Measurements from ENCODE around the gene CELF4.

The CELF4 gene

DNA sequence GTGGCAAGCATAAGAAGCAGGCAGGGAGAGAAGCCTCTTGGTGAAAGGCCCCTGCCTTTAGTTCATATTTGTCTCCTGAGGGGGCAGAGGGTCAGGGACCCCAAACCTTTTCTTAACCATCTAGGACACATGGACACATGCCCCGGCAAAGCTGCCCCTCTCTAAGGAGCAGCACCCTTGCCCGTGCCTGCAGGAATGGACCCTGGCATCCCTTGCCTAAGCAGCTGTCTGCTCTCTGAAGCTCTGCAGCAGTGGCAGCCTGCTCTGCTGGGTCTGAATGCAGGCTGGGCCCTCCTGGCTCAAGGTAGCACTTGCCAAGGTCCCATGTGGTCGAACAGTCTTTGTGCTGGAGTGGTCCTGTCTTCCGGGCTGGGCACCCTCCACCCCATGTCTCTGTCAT, 174.4 kb downstream of the CELF4 start:
- peaks cover 14% of the 10 kb centered on the region for H3K9me3 ChIP-seq (ENCODE audit: insufficient read depth, low read depth, low read length)
- H3K4me1 ChIP-seq (ENCODE audit: insufficient read depth, low read length) = peaks cover 10% of the 10 kb centered on the region; the same call in 1 of the 2 replicates
- H3K27ac ChIP-seq (ENCODE audit: low read length) = no peak overlapping the region
- H3K36me3 ChIP-seq (ENCODE audit: insufficient read depth, low read depth, low read length) = no peaks in the 10 kb centered on the region
- no peak overlapping the region for H3K9ac ChIP-seq (ENCODE audit: low read depth, low read length)
- peaks cover 50% of the 10 kb centered on the region for H3K27me3 ChIP-seq (ENCODE audit: insufficient read depth, low read length)
- no peak overlapping the region for H3K4me3 ChIP-seq (ENCODE audit: low read length)

DNA sequence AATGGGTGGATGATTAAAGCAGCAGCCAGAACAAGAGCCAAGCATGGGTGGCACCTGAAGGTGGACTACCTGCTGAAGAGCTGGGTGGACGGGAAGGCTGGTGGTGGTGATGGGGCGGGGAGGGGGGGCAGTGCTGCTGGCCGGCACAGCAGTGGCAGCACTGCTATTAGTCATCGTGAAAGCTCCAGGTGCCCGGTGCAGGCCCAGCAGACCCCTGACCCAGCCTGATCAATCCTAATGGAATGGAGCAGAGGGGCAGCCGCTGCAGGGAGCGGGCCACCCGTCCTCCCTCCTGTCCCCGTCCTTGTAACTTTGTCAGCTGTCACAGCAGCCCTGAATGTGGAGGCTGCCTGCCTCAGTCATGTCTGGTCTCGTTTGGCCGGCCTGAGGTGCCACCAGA, 174.9 kb downstream of the CELF4 start:
- Histone ChIP-seq H3K27ac (ENCODE audit: low read length) (no peak overlapping the region), H3K4me3 (ENCODE audit: low read length) (no peak overlapping the region), H3K9ac (ENCODE audit: low read depth, low read length) (no peak overlapping the region), H3K4me1 (ENCODE audit: insufficient read depth, low read length) (peaks cover 10% of the 10 kb centered on the region; the same call in 1 of the 2 replicates), H3K27me3 (ENCODE audit: insufficient read depth, low read length) (peaks cover 45% of the 10 kb centered on the region), H3K36me3 (ENCODE audit: insufficient read depth, low read depth, low read length) (no peaks in the 10 kb centered on the region), H3K9me3 (ENCODE audit: insufficient read depth, low read depth, low read length) (peaks cover 14% of the 10 kb centered on the region)

DNA sequence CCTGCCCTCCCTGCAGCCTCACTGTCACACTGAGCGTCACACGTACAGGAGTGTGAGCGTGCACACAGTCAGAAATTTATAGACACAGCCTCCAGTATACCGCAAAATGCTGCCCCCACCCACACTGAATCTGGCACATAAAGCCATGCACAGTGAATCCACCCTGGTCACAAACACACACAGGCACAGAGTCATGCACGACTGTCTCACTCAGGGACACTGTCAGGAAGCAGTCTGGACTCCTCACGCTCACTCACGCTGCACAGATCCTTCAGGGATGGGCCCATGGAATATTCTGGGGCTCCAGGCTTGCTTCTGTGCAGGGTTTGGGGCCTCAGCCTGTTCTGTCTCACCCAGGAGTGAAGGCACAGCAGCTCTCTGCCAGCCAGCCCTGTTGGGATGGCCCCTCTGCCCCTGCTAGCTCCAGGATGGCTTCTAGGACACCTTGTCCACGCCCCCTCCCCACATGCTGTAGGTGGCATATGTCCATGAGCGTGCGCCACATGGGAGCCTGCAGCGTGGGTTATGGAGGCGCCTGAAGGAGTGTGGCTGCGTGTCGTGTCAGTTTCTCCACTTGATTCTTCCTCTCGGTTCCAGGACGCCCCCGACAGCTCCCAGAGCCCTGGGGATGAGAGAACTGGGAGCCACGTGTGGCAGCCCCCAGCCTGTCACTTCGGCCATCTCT, 175.8 kb downstream of the CELF4 start:
- Histone ChIP-seq H3K4me1 (ENCODE audit: insufficient read depth, low read length) (peaks cover 10% of the 10 kb centered on the region; the same call in 1 of the 2 replicates), H3K4me3 (ENCODE audit: low read length) (no peak overlapping the region), H3K9me3 (ENCODE audit: insufficient read depth, low read depth, low read length) (peaks cover 14% of the 10 kb centered on the region), H3K27me3 (ENCODE audit: insufficient read depth, low read length) (peaks cover 37% of the 10 kb centered on the region), H3K27ac (ENCODE audit: low read length) (no peak overlapping the region), H3K9ac (ENCODE audit: low read depth, low read length) (no peak overlapping the region), H3K36me3 (ENCODE audit: insufficient read depth, low read depth, low read length) (no peaks in the 10 kb centered on the region)

- H3K27ac ChIP-seq (ENCODE audit: low read length) = no peak overlapping the region
- no peak overlapping the region for H3K4me3 ChIP-seq (ENCODE audit: low read length)
- peaks cover 14% of the 10 kb centered on the region; the same call in 1 of the 2 replicates for H3K4me1 ChIP-seq (ENCODE audit: insufficient read depth, low read length)
- H3K27me3 ChIP-seq (ENCODE audit: insufficient read depth, low read length) = peaks cover 30% of the 10 kb centered on the region
- peaks cover 14% of the 10 kb centered on the region for H3K9me3 ChIP-seq (ENCODE audit: insufficient read depth, low read depth, low read length)
- no peaks in the 10 kb centered on the region for H3K36me3 ChIP-seq (ENCODE audit: insufficient read depth, low read depth, low read length)
- no peak overlapping the region for H3K9ac ChIP-seq (ENCODE audit: low read depth, low read length)
Observed at GRCh38 chr18:37389041-37389440, 176.6 kb downstream of the CELF4 start.

- H3K4me1 ChIP-seq (ENCODE audit: insufficient read depth, low read length) = peaks cover 12% of the 10 kb centered on the region; the same call in 1 of the 2 replicates
- H3K9me3 ChIP-seq (ENCODE audit: insufficient read depth, low read depth, low read length) = peaks cover 14% of the 10 kb centered on the region
- no peak overlapping the region for H3K9ac ChIP-seq (ENCODE audit: low read depth, low read length)
- no peaks in the 10 kb centered on the region for H3K36me3 ChIP-seq (ENCODE audit: insufficient read depth, low read depth, low read length)
- no peak overlapping the region for H3K4me3 ChIP-seq (ENCODE audit: low read length)
- H3K27ac ChIP-seq (ENCODE audit: low read length) = no peak overlapping the region
- H3K27me3 ChIP-seq (ENCODE audit: insufficient read depth, low read length) = peaks cover 26% of the 10 kb centered on the region
Observed at GRCh38 chr18:37388413-37388812, 177.2 kb downstream of the CELF4 start.

GRCh38 chr18:37385846-37386778, 179.5 kb downstream of the CELF4 start:
- no peaks in the 10 kb centered on the region for H3K36me3 ChIP-seq (ENCODE audit: insufficient read depth, low read depth, low read length)
- no peak overlapping the region for H3K4me3 ChIP-seq (ENCODE audit: low read length)
- no peak overlapping the region for H3K27ac ChIP-seq (ENCODE audit: low read length)
- no peak overlapping the region for H3K9ac ChIP-seq (ENCODE audit: low read depth, low read length)
- peaks cover 3% of the 10 kb centered on the region for H3K27me3 ChIP-seq (ENCODE audit: insufficient read depth, low read length)
- peaks cover 5% of the 10 kb centered on the region; the same call in 1 of the 2 replicates for H3K4me1 ChIP-seq (ENCODE audit: insufficient read depth, low read length)
- peaks cover 14% of the 10 kb centered on the region for H3K9me3 ChIP-seq (ENCODE audit: insufficient read depth, low read depth, low read length)

DNA sequence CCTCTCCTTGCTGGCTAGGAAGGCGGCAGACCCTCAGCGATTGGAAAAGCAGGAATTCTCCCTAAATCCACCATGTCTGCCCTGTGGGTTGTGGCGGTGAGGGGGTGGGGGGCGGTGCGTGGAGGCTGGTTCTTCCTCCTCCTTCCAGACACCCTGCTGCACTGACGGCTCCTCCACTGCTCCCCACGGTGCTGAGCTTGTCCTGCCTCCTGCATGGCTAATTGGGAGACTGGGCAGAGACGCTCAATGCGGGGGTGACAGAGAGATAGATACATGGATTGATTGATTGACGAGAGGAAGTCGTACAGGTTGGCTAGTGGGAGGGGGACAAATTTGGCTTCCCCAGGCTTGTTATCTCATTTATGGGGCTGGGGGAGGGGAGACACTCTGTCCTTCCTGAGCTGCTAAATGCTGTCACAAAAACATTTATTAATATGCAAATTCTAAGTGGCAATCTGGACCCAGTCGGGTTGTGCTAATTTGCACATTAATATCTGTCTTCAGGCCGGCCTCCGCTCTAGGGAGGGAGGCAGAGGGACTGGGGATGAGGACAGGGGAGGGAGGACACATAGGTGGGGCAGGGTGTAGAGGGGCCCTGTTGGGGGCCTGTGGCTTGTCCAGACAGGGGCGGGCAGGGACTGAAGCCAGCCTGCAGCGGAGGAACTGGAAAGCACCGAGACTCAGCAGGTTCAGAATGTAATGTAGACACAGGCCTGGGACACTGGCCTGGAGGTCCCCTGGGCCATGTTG, 181.6 kb downstream of the CELF4 start:
- H3K4me1 ChIP-seq (ENCODE audit: insufficient read depth, low read length) = peaks cover 5% of the 10 kb centered on the region; the same call in 1 of the 2 replicates
- H3K4me3 ChIP-seq (ENCODE audit: low read length) = no peak overlapping the region
- no peaks in the 10 kb centered on the region; the same call in 1 of the 2 replicates for H3K27me3 ChIP-seq (ENCODE audit: insufficient read depth, low read length)
- H3K9me3 ChIP-seq (ENCODE audit: insufficient read depth, low read depth, low read length) = peaks cover under 1% of the 10 kb centered on the region; the same call in 1 of the 2 replicates
- H3K27ac ChIP-seq (ENCODE audit: low read length) = no peak overlapping the region
- H3K36me3 ChIP-seq (ENCODE audit: insufficient read depth, low read depth, low read length) = no peaks in the 10 kb centered on the region
- no peak overlapping the region for H3K9ac ChIP-seq (ENCODE audit: low read depth, low read length)

- H3K9me3 ChIP-seq (ENCODE audit: insufficient read depth, low read depth, low read length) = no peaks in the 10 kb centered on the region
- H3K27ac ChIP-seq (ENCODE audit: low read length) = no peak overlapping the region
- no peak overlapping the region for H3K9ac ChIP-seq (ENCODE audit: low read depth, low read length)
- no peaks in the 10 kb centered on the region; the same call in 1 of the 2 replicates for H3K27me3 ChIP-seq (ENCODE audit: insufficient read depth, low read length)
- H3K36me3 ChIP-seq (ENCODE audit: insufficient read depth, low read depth, low read length) = no peaks in the 10 kb centered on the region
- H3K4me1 ChIP-seq (ENCODE audit: insufficient read depth, low read length) = peaks cover 5% of the 10 kb centered on the region; the same call in 1 of the 2 replicates
- H3K4me3 ChIP-seq (ENCODE audit: low read length) = no peak overlapping the region
Observed at GRCh38 chr18:37383036-37383785, 182.4 kb downstream of the CELF4 start.

DNA sequence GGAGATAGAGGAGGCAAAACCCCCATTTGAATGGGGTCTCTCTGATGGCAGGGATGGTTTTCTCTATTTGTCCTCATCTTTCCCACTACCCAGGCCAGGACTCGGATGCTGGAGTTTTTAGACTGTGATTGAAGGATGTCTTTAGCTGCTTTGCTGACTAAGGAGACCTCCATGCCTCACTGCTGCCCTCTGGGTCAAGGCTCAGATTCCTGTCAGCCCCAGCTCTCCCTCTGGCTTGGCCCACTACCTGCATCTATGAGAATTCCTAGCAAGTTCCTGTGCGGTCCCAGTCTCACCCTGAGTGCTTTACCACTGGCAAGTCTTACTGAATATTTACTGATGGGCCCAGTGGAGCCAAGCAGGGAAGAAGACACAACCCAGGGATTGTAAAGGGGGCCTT, 184.0 kb downstream of the CELF4 start:
- Histone ChIP-seq H3K4me1 (ENCODE audit: insufficient read depth, low read length) (peaks cover 7% of the 10 kb centered on the region; the same call in 1 of the 2 replicates), H3K4me3 (ENCODE audit: low read length) (no peak overlapping the region), H3K27ac (ENCODE audit: low read length) (no peak overlapping the region), H3K36me3 (ENCODE audit: insufficient read depth, low read depth, low read length) (no peaks in the 10 kb centered on the region), H3K27me3 (ENCODE audit: insufficient read depth, low read length) (peaks cover 15% of the 10 kb centered on the region), H3K9me3 (ENCODE audit: insufficient read depth, low read depth, low read length) (no peaks in the 10 kb centered on the region), H3K9ac (ENCODE audit: low read depth, low read length) (no peak overlapping the region)

- peaks cover 24% of the 10 kb centered on the region for H3K27me3 ChIP-seq (ENCODE audit: insufficient read depth, low read length)
- no peaks in the 10 kb centered on the region for H3K36me3 ChIP-seq (ENCODE audit: insufficient read depth, low read depth, low read length)
- peaks cover 7% of the 10 kb centered on the region; the same call in 1 of the 2 replicates for H3K4me1 ChIP-seq (ENCODE audit: insufficient read depth, low read length)
- H3K9me3 ChIP-seq (ENCODE audit: insufficient read depth, low read depth, low read length) = no peaks in the 10 kb centered on the region
- no peak overlapping the region for H3K9ac ChIP-seq (ENCODE audit: low read depth, low read length)
- no peak overlapping the region for H3K4me3 ChIP-seq (ENCODE audit: low read length)
- H3K27ac ChIP-seq (ENCODE audit: low read length) = no peak overlapping the region
Observed at GRCh38 chr18:37380546-37381110, 185.0 kb downstream of the CELF4 start.
